Activated T-helper 1 cell treated with anti-CD3 and anti-CD28 coated beads, Interleukin-2, amount 50 U/mL, for 16 hours (primary cell): Measurements from ENCODE around the gene XPR1.
A peak's percentile ranks its signal among the peaks of the same experiment; 100 is the strongest.

Experiments used
- DNase-seq, 2 donors: peaks; one replicate each; pipeline ENCODE4 v3.0.0-alpha.2; 2020; ENCODE audit warnings: low read depth in 1 of 2, low spot score in 1 of 2

The XPR1 gene

DNA sequence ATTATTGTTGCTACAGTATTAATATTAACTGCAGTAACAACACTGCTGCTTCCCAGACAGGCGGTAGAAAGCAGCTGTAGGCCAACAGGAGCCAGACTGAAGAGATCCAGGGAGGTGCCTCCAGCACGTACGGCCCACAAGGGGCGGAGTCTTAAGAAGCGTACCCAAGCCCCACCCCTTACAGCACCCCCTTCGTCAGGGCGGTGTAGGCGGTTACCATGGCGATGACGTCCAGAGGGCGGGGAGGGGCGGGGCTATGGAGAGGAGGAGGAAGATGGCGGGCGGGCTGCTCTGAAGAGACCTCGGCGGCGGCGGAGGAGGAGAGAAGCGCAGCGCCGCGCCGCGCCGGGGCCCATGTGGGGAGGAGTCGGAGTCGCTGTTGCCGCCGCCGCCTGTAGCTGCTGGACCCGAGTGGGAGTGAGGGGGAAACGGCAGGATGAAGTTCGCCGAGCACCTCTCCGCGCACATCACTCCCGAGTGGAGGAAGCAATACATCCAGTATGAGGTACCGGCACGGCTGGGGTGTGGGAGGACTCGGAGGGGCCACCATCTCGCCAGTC is at the start of gene XPR1:
Gene XPR1, plus strand, starts transcription at position 257 of the 560 bp plus-strand sequence. Its CDS starts 180 bp downstream, at position 437.
- peak; percentile 96 to 98 for DNase-seq

DNA sequence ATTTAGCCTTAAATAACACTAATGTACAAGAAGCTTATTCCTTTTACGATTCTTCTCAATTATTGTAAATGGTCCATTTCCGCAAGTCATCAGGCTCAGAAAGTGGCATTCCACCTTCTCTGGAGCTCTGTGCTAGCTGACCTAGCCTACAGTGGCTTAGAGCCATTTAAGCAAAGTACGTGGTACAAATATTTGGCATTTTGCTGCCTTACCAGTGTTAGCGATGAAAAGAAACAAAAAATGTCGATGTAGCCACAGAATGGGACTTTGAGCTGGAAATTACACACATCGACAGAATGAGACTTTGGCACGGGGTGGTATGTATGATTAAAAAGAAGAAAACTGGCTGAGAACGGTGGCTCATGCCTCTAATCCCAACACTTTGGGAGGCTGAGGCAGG is 47.0 kb upstream of the XPR1 start:
- no peak for DNase-seq

DNA sequence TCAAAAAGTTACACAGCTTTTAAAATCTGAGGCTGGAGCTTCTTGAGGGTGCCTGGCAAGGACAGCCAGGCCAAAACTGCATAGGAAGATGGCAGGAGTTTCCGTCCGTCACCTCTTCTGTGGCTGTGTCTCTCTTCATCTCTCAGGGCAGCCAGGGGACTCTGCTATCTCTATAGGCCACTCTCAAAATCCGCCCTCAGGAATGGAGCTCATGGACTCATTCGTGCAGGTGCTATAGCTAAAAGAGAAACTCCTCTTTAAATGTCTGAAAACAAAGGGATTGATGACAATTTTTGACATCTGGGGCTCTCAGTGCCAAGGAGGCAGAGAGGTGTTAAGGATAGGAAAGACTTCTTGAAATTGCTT is 45.8 kb upstream of the XPR1 start:
- DNase-seq, result no peak

DNA sequence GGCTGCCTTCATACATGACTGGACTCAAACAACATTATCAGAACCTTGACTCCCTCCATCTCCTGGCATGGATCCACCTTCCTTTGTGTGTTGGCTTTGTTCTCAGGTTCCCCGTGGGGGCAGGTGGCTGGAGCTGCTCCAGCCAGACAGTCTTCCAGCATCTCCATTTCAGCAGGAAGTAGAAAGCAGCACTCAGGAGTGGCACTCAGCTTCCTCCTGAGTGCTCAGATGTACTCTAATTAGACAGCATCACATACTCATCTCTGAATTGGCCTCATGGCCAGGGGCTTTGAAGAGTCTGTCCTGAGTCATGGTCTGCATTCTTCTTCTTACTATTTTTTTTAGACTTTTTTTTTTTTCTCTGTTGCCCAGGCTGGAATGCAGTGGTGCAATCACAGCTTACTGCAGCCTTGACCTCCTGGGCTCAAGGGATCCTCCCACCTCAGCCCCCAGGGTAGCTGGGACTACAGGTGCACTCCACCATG is 45.1 kb upstream of the XPR1 start:
- no peak for DNase-seq

DNA sequence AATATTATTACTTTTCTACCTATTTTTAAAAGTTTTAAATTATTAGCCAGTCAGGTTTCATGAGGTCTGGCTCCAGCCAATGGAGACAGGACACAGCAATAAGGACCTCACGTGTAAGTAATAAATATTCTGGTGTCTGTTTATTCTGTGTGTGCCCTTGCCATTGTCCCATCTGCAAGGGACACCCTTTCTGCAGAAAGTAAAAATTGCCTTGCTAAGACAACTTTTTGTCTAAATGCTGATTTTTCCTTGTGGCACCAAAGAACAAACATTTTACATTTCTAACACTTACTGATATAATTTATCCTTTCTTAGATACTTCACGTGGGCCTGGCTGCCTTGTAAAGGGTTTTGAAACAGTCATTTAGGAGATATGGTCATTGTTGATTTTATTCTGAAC is 43.7 kb upstream of the XPR1 start:
- no peak for DNase-seq

DNA sequence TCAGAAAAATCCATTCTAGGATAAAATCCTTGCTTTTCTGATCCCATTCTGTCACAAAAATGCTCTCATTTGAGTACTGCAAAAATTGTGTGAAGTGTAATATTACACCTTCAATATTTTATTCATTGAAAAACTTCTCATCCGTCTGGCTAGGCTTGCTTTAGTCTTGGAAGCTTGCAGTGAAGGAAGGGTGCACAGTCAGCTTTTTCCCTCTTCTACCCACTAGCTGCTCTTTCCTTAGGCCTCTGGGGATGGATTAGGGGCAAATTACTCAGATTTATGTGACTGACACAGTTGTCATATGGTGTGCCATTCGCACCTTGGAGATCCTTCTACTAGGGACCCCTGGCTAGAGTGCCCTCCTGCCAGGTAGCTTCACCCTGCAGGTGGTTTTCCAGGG is 40.9 kb upstream of the XPR1 start:
- no peak for DNase-seq

DNA sequence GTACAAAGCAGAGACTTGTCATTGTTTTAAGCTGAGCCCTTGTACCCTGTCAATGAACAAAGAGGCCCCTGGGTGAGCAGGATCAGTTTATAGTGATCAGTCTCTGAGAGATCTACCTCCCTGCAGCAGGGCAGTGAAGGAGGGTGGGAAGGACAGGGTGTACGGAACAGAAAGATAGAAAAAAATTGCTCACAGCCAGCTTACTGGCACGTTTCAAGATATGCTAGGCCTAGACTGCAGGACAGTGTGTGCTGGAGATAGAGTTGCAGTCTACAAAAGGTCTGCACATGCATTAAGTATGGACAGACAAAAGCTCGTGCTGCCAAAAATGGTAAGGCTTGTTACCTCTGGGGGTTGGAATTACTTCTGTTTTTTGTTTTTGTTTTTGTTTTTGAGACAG is 38.4 kb upstream of the XPR1 start:
- no peak for DNase-seq

DNA sequence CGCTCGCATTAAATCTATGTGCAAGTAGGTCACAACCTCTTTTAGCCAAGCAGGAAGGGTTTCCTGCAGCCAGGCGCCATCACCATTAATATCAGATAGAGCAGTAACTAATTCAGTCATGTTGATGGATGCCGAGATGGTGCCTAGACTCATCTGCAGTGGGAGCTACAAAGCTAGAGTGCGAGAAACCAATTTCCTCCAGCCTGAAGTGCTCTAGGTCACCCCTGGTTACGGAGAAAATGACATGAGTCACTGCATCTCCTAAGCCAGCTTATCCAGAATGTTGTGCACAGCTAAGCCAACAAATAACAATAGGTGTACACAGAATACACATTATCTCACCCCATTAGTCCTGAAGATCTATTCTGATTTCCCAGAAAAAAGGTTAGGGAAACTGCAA is 37.1 kb upstream of the XPR1 start:
- no peak for DNase-seq

DNA sequence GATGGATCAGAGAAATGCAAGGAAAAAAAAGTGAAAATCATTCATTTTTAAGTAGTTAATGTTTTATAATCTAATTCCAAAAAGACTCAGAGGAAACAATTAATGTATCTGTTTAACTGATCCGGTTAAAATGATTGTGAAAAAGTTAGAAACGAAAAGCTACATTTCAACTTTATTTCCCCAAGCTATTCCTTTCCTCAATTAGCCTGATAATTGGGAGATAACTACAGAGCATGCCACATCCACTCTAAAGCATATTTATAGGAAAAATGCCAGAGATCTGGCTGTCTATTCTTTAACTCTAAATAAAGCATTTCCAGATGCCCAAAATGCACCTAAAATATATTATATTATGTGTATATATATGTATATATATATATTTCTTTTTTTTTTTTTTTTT is 35.9 kb upstream of the XPR1 start:
- DNase-seq, result no peak

DNA sequence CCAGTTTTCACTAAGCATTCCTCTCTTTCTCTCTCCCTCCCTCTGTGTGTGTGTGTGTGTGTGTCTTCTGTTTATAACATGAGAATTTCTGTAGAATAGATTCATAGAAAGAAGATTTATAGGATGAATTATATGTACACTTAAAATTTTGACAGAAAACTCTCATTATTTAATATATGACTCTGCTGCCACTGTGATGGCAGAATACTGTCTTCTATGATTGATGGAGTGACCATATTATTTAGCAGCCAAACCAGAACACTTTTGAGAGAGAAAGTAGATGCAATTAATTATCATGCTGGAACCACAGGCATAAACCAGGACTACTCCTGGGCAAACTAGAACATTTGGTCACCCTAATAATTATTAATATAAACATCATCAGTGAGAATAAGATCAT is 34.3 kb upstream of the XPR1 start:
- DNase-seq, result no peak

DNA sequence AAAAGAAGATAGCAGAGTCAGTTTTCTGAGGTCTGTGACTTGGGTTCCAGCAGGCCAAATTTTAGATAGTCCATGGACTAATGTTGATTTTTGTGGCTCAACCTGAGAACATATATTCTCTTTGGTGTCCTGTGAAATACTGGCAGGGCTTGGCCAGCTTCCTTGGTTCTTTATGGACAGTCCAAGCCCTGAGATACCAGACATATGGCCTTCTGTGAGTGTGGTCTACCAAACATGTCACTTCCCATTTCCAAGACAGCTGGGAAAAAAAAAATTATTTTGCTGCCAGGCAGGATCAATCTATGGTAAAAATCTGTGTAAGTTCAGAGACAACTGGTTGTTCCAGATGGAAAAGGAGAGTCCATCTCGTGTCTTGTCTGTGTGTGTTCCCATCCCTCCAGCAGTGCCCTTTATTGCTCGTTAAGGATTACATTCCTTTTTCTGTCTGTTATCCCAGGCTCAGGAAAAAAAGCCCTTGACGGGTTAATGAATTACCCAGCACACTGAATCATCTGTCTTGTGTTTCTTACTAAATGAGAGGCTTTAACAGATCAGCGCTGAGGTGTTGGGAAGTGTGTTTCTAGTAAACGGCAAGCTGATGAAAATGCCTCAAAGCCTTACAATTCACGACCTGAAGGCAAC is 33.4 kb upstream of the XPR1 start:
- no peak for DNase-seq

DNA sequence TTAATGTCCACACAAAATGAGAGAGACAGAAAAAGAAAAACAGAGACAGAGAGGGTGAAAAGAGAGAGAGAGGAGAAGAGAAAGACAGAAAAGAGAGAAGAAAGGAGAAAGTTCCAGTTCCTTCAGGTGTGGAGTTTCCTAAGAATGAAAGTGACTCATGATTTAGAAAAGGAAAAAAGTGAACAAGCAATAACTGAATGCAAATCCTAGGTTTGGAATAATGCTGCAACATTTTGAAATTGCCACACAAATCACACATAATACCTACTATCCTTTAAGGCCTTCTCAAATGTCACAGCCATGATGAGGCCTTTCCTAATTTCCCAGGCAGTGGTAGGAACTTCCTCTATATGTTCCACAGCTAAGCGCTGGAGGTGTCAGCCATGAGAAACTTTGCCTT is 31.5 kb upstream of the XPR1 start:
- no peak for DNase-seq

DNA sequence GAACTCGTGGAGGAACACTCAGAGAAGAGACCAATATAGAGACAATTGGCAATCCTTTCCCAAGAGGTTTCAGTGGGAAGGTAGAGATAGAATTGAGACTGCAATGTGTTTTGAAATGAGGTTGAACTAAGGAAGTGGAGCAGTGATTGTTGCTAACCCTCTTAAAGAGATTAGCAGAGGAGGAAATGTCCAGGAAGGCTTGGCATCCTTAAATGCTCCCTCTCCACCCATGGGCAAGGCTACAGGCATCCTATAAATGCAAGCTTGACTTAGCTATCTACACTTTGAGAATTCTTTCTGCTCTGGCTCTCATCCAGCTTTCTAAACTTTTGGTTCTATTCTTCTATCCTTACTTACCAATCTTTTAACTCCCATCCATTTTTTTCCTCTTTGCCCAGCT is 30.3 kb upstream of the XPR1 start:
- DNase-seq, result no peak

DNA sequence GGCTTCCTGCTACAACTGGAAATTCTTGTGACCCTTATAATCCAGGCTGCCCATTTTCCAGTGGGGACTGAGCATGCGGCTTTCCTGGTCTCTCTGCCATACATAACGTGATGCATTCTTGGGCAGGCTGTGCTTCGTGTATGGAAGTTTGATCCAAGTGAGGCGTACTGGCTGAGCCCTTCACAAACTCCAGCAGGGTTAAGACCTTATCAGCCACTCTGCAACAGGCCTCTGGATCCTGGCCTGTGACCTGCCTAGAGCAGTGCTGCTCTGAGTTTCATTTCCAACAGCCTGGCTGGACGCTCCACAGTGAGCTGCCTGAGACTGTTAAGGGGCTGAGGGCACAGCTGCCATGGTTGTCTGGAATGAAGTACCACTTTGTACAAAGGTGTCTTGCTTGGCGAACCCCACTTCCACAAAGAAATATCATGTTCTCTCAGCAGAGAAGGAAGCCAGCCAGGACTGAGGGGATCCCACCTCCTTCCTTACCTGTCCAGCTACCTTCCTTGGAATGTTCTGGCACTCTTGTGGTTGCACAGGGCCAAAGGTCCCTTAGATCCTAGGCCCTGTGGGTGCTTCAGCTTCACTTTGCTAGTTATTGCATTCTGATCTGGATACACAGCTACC is 28.5 kb upstream of the XPR1 start:
- DNase-seq, result no peak

DNA sequence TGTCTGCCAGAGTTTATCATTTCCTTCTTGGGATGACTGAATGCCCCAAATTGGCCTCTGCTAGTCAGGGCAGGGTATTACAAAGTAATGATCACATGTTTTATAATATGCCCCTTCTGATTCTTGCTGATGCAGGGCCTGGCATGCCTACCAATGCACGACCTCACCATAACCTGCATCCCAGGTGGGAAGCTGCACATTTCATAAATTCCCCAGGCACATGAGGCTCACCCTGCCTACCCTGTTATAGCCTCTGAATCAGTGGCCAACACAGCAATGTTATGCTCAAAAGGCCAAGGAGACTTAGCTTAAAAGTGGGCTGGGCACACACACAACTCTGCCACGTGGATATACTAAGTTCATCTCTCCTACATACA is 28.0 kb upstream of the XPR1 start:
- DNase-seq, result no peak

DNA sequence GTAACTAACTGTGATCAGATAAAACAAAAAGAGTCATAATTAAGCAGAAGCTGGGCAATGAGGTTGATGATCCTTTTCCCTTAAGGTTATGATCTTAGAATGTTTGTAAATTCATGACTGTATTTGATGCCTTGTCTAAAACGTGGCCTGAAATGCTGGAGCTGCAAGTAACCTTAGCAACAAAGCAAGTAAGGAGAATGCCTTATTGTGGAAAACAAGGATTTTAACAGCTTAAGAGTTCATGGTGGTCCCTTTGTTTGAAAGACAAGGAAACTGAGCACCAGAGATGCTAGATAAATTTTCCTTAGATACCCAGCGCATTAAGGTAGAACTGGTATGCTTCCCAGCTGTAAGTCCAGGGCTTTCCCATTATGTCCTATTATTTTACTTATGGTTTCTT is 25.7 kb upstream of the XPR1 start:
- DNase-seq, result no peak

DNA sequence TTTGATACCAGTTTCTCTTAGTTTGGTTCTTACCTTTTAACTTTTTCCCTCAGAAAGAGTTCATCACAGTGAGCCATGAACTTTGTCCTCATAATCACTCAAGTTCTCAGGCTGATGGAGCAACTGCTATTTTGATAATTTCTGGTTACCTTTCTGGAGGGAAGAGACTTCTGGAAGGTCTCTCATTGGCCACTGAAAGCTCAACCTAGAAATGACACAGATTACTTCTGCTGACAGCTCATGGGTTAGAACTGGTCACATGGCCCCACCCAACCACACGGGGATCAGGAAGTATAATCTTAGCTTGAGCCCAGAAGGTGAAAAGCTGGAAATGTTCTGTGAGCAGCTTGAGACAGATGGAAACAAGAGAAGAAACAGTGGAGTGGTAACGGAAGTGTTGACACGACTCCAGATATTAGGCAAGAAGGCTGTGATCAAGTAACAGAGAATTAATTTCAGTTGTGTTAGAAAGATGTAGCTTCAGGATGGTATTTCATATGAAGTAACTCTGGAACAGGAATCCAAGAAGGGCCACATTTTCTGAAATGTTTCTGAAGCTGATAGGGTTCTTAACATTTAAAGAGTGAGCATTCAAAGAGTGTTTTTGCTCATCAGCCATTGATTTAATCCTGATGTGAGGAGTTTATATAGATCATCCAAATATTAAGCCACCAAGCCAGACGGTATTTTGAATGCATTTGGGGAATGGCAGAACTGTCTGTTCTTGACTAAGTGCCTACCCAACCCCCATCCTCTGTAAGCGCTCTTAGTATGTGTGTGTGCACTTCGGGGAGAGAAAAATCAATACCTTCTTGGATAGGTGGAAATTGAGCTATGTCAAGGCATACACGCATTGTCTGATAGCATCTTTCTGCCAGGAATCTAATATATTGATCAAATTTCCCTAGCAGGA is 21.9 kb upstream of the XPR1 start:
- DNase-seq, result no peak

DNA sequence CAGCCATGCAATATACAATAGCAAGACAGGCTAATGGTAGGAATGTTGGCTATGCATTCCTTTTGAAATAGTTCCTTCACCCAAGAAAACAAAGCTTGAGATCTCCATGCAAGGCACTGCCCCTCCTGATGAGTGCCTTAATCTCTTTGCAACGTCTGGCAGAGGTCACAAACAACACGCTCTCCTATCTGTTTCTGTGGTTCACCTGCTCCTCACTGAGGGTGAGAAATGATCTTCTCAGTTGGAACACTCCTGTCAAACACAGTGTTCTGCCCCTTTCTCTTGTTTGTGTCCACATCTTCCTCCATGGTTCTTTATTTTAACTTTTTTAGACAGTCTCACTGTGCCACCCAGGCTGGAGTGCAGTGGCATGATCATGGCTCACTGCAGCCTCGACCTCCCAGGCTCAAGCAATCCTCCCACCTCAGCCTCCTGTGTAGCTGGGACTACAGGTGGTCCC is 21.2 kb upstream of the XPR1 start:
- DNase-seq, result no peak

DNA sequence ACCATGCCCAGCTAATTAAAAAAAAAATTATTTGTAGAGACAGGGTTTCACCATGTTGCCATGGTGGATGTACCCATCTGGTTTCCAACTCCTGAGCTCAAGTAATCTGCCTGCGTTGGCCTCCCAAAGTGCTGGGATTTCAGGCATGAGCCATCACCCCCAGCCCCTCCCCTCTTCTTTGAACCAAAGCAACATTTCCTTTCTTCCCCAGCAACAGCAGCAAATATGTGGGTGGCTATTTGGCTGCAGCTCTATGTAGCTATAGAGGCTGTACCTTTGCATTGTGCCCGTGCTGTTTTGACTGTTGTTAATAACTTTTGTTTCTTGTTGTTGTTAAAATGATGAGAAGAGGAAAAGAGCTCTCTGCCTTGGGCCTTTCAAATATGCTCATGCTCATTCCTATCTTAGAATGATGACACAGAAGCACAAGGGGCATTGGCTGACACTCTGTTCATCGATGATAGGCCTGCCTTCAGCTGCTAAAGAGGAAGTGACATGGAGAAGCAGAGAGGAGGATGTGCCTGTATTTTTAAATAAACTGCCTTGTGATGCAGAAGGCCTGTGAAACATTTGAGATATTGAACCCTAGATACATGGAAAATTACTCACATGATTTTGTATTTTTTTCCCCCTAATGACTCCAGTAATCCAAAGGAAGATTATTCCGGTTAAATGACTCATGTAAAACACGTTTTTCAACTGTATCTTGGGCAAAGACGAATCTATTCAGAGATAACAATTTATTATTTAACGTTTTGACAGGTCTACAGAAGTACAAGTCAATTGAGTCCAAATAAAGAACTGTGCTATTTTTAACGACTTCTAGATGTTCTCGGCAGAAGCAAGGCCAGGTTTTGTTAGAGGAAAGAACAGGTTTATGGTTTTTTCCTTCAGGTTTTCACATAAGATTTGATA is 20.5 kb upstream of the XPR1 start:
- no peak for DNase-seq

DNA sequence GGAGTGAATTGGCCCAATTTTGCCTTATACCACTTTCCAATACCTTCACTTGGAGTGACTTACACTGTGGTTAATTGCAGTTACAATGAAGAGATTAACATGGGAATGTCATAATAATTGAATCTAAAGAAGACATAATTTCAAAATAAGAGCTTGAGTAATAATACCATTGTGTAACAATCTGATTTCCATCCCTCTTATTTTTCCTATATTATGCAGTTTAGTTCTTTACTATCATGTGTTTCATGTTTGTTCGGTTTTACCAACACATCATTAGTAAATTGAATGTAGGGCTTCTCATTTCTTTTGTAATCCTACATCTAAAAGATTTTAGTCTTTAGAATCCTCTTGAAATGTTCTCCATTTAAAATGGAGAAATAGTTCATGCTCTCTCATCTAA is 19.2 kb upstream of the XPR1 start:
- DNase-seq, result no peak

DNA sequence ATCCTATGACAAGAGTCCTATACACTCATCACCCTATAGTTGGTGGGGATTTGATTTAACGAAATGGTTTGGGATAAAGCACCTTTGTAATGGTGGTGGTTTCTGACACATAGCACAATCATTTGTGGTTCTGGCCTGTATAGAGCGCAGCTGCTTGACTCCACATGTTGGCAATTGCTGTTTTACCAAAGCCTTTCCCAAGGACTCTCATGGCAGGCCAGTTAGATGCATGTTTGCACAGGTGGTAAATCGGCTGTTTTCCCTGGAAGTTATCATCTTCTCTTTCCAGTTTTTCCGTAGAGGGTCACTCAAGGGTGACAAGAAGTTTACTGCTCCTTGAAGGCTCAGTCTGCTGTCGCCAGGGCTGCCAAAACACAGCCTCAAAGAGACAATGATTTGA is 17.1 kb upstream of the XPR1 start:
- no peak for DNase-seq
